ENCODE data around the gene KCTD1.

- TF ChIP-seq EZH2 (IDR thresholded peaks at IDR 0.05; ENCODE audit: borderline replicate concordance, low read depth, low read length, severe bottlenecking), result no peak
- TF ChIP-seq CTCF (IDR thresholded peaks at IDR 0.05; ENCODE audit: borderline replicate concordance, extremely low read depth, low read length, poor library complexity, severe bottlenecking), result no peak
Observed at GRCh38 chr18:26584745-26585144, 36.4 kb upstream of the KCTD1 start.

Measured in DND-41 (cell line).